Stimulated activated naive CD8-positive, alpha-beta T cell treated with anti-CD3 and anti-CD28 coated beads, Interleukin-15, amount 100 ng/mL, for 72 hours (primary cell): ENCODE measurements around the gene CHTF8.
A peak's percentile ranks its signal among the peaks of the same experiment; 100 is the strongest.

Experiments used
- ATAC-seq: fragments of 150-1000 bp; cut with Tn5 transposase; 2 replicates; pipeline ENCODE4 v1.10.0; 2021; ENCODE audit warnings: mild to moderate bottlenecking, moderate library complexity
- DNase-seq, 2 donors: peaks; one replicate each; pipeline ENCODE4 v3.0.0; 2021 to 2022
- H3K27ac Mint-ChIP-seq, 2 donors: one replicate each; pipeline ENCODE4 v1.8.0; 2022; ENCODE audit warnings: mild to moderate bottlenecking in 2 of 2, mixed read lengths in 2 of 2, moderate library complexity in 2 of 2
- H3K27me3 Mint-ChIP-seq: one replicate; pipeline ENCODE4 v1.8.0; 2022; ENCODE audit warnings: mixed read lengths
- H3K4me1 Mint-ChIP-seq: one replicate; pipeline ENCODE4 v1.8.0; 2022; ENCODE audit warnings: mild to moderate bottlenecking, mixed read lengths
- H3K4me3 Mint-ChIP-seq, 2 donors: one replicate each; pipeline ENCODE4 v1.8.0; 2022; ENCODE audit warnings: mild to moderate bottlenecking in 2 of 2, mixed read lengths in 2 of 2, moderate library complexity in 1 of 2
- H3K9me3 Mint-ChIP-seq, 2 donors: one replicate each; pipeline ENCODE4 v1.8.0; 2022; ENCODE audit warnings: mixed read lengths in 2 of 2

The CHTF8 gene

DNA sequence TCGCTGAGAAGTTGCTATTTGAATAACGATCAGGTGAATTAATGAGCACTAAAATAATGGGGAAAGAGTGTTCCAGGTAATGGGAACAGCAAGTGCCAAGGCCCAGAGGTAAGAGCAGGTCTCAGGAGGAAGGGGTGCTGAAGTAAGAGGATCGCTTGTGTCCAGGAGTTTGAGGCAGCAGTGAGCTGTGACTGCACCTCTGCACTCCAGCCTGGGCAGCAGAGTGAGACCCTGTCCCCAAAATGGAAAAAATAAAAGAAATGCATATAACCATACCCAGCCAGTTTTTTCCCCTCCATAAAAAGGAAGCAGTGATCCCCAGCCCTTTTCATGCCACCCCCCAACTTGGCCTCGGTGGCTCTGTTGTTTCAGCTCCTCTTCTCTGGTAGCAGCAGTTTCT is 43.7 kb downstream of the CHTF8 start:
- H3K27me3 Mint-ChIP-seq = no peaks in the 10 kb centered on the region
- H3K27ac Mint-ChIP-seq = peak overlapping the region in 1 of 2 donors; percentile 82
- ATAC-seq = no peak
- H3K9me3 Mint-ChIP-seq = no peaks in the 10 kb centered on the region
- DNase-seq = no peak
- H3K4me3 Mint-ChIP-seq = no peak overlapping the region
- H3K4me1 Mint-ChIP-seq = peaks cover 24% of the 10 kb centered on the region

DNA sequence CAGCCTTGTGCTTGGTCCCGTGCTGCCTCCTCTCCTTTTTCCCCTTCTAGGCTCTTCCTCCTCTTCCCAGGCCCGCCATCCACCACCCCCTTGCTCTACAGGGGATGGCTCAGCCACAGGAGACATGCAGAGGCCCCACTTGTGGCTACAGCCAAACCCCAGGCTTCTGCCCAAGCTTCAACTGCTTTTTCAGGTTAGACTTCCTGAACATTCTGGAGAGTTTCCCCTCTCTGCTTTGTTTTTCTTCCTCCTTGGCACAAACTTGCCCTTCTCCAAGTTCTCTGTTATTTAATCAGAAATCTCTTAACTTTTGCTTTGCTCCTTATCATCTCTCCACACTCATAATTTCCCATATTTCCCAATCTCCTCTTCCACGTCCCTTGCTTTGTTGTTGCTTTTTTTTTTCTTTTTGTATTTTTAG is 45.2 kb downstream of the CHTF8 start:
- H3K4me1 Mint-ChIP-seq = peaks cover 24% of the 10 kb centered on the region
- no peaks in the 10 kb centered on the region for H3K27me3 Mint-ChIP-seq
- H3K4me3 Mint-ChIP-seq = no peak overlapping the region
- no peaks in the 10 kb centered on the region for H3K9me3 Mint-ChIP-seq
- DNase-seq (no peak), ATAC-seq (no peak)
- peak overlapping the region; percentile 27 to 83 for H3K27ac Mint-ChIP-seq

DNA sequence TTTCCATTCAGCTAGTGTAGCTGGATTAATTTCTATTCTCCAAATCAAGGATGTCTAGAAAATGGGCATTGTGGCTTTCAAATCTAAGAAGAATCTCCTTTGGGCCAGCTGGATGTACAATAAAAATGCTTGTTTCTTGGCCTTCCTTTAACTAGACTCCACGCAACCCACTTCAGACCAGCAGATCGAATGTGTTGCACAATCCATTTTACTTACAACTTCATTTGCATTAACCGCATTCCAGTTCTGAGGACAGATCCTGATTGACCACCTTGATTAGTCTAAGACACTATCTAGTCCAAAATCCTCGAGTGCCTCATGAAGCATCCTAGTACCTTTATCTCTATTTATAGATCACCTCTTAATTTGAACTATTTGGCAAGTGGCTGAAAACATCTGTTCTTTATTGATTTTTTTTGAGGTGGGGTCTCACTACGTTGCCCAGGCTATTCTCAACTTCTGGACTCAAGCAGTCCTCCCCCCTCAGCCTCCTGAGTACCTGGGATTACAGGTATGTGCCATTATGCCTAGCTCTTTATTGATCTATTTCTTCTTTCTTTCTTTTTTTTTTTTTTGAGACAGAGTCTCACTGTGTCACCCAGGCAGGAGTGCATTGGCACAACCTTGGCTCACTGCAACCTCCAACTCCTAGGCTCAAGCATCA is 47.2 kb downstream of the CHTF8 start:
- H3K9me3 Mint-ChIP-seq = no peaks in the 10 kb centered on the region
- DNase-seq = no peak
- no peak overlapping the region for H3K4me3 Mint-ChIP-seq
- H3K4me1 Mint-ChIP-seq = peaks cover 24% of the 10 kb centered on the region
- H3K27me3 Mint-ChIP-seq = no peaks in the 10 kb centered on the region
- ATAC-seq = no peak
- H3K27ac Mint-ChIP-seq = peak overlapping the region in 1 of 2 donors; percentile 39

DNA sequence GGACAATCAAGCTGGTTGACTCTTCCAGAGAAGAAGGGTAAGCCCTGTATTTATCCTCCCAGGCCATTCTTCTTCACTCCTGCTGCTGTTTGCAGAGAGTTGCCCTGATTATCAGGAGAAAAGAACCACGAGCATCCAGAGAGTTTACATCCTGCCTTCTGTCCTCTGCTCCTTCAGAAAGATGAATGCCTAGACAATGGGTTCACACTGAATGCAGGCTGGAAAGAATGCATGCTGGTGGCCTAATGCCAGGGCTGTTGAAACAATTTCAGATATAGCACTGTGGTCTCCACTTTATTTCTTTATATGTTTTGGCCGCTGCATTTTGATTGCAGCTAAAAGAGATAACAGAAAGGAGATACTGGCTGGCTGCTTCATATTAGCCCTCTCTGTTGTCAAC is 48.1 kb downstream of the CHTF8 start:
- Mint-ChIP-seq H3K4me3 (no peak overlapping the region), H3K27me3 (no peaks in the 10 kb centered on the region), H3K4me1 (peaks cover 21% of the 10 kb centered on the region), H3K27ac (no peak overlapping the region), H3K9me3 (no peaks in the 10 kb centered on the region)
- ATAC-seq (no peak), DNase-seq (no peak)

GRCh38 chr16:69083306-69083941 is 49.0 kb downstream of the CHTF8 start:
- ATAC-seq = no peak
- peaks cover 12% of the 10 kb centered on the region for H3K4me1 Mint-ChIP-seq
- no peak overlapping the region for H3K4me3 Mint-ChIP-seq
- H3K27me3 Mint-ChIP-seq = no peaks in the 10 kb centered on the region
- H3K9me3 Mint-ChIP-seq = no peaks in the 10 kb centered on the region
- H3K27ac Mint-ChIP-seq = no peak overlapping the region
- no peak for DNase-seq

DNA sequence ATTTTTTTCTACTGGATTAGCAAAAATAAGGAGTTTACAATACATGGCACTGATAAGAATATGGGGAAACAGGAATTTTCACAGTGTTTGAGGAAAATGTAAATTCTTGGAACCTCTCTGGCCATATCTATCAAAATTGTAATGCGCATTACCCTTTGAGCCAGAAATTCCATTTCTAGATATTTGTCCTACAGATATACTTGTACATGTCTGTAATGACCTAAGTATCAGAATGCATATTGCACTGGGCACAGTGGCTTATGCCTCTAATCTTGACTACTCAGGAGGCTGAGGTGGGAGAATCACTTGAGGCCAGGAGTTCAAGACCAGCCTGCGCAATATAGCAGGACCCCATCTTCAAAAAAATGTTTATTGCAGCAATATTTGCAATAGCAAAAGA is 52.7 kb downstream of the CHTF8 start:
- no peak overlapping the region for H3K27ac Mint-ChIP-seq
- ATAC-seq (no peak), DNase-seq (no peak)
- H3K4me1 Mint-ChIP-seq = no peaks in the 10 kb centered on the region
- H3K9me3 Mint-ChIP-seq = no peaks in the 10 kb centered on the region
- no peaks in the 10 kb centered on the region for H3K27me3 Mint-ChIP-seq
- H3K4me3 Mint-ChIP-seq = no peak overlapping the region

DNA sequence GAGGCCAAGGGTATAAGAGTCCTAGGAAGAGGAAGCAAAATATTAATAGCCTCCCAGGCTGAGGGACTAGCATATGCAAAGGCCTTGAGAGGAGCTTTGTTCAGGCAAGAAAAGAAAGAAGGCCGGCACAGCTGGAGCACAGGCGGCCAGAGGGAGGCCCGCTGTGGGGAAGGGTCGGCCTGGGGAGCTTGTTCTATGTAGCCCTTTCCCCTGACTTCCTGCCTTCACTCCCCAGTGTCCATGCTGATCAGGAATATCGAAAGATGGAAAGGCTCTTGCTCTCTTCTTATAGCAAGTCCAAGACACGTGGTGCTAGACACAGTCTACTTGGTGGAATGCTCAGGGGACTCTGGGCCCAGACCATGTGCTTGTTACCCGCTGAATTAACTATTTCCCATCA is 54.3 kb downstream of the CHTF8 start:
- H3K9me3 Mint-ChIP-seq = no peaks in the 10 kb centered on the region
- no peak overlapping the region for H3K4me3 Mint-ChIP-seq
- H3K4me1 Mint-ChIP-seq = no peaks in the 10 kb centered on the region
- DNase-seq (no peak), ATAC-seq (no peak)
- H3K27ac Mint-ChIP-seq = no peak overlapping the region
- no peaks in the 10 kb centered on the region for H3K27me3 Mint-ChIP-seq

GRCh38 chr16:69077251-69077650 is 55.1 kb downstream of the CHTF8 start:
- ATAC-seq = no peak
- no peaks in the 10 kb centered on the region for H3K9me3 Mint-ChIP-seq
- no peak for DNase-seq
- no peak overlapping the region for H3K27ac Mint-ChIP-seq
- no peaks in the 10 kb centered on the region for H3K27me3 Mint-ChIP-seq
- H3K4me3 Mint-ChIP-seq = no peak overlapping the region
- no peaks in the 10 kb centered on the region for H3K4me1 Mint-ChIP-seq

DNA sequence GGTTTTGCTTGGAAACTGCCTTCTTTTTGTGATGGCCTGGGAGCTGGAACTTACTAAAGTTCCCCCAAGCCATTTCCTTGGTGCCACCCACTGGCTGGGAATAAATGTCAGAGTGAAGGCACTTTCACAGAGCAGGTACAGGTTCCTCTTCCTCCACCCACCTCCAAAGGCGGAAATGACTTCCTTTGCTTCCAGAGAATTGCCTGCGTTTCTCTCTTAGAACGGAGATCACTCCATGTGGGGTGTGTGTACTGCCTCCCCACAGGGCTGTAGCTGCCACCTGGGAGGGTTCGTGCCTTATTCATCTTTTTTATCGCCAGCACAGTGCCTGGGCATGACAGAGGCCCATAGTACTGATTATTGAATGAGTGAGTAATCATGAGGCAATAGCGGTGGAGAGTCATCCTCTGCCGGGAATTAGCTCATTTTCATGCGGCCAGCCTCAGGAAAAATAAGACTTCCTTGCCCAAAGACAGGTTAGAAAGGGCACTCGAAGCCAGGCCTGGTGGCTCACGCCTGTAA is 59.1 kb downstream of the CHTF8 start:
- ATAC-seq = no peak
- Mint-ChIP-seq H3K9me3 (no peaks in the 10 kb centered on the region), H3K27ac (no peak overlapping the region), H3K4me1 (no peaks in the 10 kb centered on the region), H3K4me3 (no peak overlapping the region), H3K27me3 (no peaks in the 10 kb centered on the region)
- no peak for DNase-seq

GRCh38 chr16:69072640-69072974 is 59.8 kb downstream of the CHTF8 start:
- Mint-ChIP-seq H3K27ac (peak overlapping the region in 1 of 2 donors; percentile 44), H3K4me3 (no peak overlapping the region), H3K4me1 (no peaks in the 10 kb centered on the region)

DNA sequence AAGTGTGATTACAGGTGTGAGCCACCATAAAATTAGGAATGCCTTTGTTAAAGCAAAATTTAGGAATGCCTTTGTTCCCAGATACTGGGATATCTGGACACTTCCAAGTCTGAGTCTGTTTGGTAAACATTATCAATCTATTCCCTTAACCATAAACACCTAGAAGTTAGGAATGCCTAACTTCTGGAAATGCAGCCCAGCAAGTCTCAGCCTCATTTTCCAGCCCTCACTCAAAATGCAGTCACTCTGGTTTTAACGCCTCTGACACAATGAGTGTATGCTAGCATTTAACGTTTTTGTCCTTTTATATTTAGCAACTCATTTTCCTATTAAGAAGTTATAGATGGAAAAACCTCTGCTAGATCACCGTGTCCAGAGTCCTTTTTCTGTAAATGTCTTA is 61.4 kb downstream of the CHTF8 start:
- no peak overlapping the region for H3K27ac Mint-ChIP-seq
- H3K9me3 Mint-ChIP-seq = no peaks in the 10 kb centered on the region
- H3K27me3 Mint-ChIP-seq = no peaks in the 10 kb centered on the region
- no peak overlapping the region for H3K4me3 Mint-ChIP-seq
- ATAC-seq (no peak), DNase-seq (no peak)
- no peaks in the 10 kb centered on the region for H3K4me1 Mint-ChIP-seq

More at GRCh38 chr16:69072640-69072974, 59.8 kb downstream of the CHTF8 start:
- DNase-seq = no peak
- no peaks in the 10 kb centered on the region for H3K9me3 Mint-ChIP-seq
- no peaks in the 10 kb centered on the region for H3K27me3 Mint-ChIP-seq
- no peak for ATAC-seq

GRCh38 chr16:69069504-69069903 is 62.9 kb downstream of the CHTF8 start:
- Mint-ChIP-seq H3K4me1 (no peaks in the 10 kb centered on the region), H3K4me3 (no peak overlapping the region), H3K27ac (no peak overlapping the region), H3K27me3 (no peaks in the 10 kb centered on the region), H3K9me3 (no peaks in the 10 kb centered on the region)
- ATAC-seq (no peak), DNase-seq (no peak)
